Activated CD4-positive, alpha-beta T cell treated with anti-CD3 and anti-CD28 coated beads, Interleukin-2, Interleukin-4, amounts not matched to agents 100 ng/mL and 50 ng/mL, durations not matched to agents 16 hours and 8 hours (primary cell): ENCODE results near the gene TSPAN3.

Experiments
- DNase-seq: peaks from one replicate; pipeline ENCODE4 v3.0.0-alpha.2; 2020; ENCODE audit warnings: low spot score

Gene TSPAN3

DNA sequence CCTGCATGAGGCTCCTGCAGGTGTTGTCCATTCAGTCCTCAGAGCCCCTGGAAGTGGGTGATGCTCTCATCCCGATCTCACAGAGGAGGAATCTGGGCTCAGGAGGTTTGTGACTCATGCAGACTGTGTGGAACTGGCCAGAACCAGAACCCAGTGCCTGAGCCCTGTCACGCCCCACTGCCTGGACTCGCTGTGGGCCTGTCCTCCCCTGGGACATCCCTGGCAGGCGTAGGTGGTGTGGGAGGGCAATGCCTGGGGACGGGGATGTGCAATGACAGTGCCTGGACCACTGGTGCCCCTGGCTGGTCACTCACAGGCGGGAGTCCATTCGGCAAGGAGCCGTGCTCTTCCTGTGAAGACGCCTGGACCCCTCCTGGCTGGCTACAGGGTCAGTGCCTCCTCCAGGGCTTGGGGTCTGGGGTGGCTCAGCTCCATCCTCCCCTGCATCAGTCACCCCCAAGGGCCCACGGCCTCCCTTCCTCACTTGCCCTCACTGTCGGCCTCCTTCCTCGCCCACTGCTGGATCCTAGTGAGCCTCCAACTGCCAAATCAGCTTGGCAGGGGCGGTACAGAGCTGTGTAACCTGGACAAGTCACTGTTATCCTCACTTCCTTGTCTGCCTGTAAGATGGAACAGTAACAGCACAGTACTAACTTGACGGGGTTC is 61.1 kb downstream of the TSPAN3 start:
- no peak for DNase-seq

- DNase-seq, result no peak
Observed at GRCh38 chr15:77009176-77009575, 61.7 kb downstream of the TSPAN3 start.

GRCh38 chr15:77004189-77004588 is 66.7 kb downstream of the TSPAN3 start:
- DNase-seq, result no peak

DNA sequence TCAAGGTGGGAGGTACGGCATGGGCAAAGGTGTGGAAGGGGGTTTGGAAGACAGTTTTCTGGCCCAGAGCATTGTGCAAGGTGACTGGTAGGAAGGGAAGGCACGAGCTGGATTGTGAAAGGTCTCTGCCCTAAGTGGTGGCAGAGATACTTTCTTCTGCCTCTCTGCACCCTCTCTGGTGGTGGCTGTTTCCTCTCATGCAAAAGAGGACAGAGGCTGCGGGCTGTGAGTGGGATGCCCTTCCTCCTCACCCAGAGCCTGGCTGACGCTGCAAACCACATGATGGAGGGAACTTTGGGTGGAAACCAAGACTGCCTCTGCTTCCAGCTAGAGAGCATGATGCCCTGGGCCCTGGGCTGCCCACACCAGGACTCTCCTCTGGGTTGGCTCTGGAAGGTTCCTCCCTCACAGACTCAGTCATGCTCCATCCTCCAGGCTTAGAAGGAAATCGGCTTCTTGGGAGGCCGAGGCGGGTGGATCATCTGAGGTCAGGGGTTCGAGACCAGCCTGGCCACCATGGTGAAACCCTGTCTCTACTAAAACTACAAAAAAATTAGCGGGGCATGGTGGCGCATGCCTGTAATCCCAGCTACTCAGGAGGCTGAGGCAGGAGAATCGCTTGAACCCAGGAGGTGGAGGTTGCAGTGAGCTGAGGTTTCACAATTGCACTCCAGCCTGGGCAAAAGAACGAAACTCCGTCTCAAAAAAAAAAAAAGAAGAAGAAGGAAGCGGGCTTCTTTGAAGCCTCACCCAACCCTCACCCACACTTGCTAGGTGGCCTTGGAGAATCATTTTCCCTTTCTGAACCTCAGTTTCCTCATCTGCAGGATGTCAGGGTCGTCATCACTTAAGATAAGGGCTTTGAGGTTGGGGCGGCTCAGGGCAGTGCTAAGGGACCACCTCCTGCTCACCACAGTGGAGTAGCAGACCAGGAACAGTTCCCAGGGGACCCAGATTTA is 67.7 kb downstream of the TSPAN3 start:
- DNase-seq, result peak; percentile 88

- DNase-seq, result no peak
Observed at GRCh38 chr15:77002436-77002835, 68.5 kb downstream of the TSPAN3 start.

DNA sequence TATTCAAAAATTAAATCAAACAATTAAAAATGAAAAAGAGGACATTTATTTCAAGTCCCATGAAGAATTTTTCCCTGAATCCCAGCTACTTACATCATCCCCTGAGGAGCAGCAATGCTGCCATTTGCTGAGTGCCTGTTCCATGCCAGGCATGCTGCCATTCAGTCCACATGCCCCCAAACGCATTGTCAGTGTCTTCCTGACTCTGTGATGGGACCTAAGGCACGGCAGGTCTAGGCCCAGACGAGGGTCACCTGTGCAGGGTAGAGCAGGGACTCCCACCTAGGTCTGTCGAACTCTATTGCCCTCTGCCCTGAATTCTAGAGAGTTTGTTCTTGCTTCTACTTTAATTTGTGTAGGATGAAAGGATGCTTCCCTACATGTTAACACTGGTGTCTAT is 68.9 kb downstream of the TSPAN3 start:
- DNase-seq, result no peak

DNA sequence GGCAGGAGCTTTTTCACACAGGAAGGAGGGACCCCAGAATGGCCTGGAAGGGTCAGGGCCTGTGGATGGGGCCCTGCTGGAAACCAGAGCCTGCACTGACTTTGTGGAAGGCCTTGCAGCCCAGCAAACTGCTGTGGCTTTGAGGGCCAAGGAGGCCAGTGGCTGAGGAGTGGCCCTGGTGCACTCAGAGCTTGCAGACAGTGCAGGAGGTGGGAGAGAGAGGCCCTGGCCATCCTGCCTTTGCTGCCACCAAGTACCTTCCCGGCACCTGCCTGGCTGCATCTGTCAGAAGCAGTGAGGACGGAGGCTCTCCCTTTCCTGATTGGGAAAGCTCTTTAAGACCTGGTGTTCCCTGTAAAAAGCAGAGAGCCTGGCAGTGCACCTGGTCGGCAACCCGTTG is 69.6 kb downstream of the TSPAN3 start:
- no peak for DNase-seq

DNA sequence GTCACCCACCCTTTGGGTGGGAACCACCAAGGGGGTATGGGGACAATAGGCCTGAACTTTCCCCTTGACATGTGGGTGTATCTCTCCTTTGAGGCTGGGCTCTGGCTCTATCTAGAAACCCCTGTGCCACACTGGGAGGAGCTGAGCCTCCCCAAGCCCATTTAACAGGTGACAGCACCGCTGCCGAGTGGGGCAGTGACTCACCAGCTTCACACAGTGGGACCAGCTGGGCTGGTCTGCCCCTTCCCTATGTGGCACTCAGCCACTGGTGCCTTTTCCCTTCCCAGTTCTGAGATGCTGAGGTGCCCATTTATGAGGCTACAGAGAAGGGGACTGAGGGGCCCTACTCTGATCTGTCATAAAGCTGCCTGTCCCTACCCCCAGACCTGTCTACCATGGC is 70.9 kb downstream of the TSPAN3 start:
- DNase-seq, result no peak

GRCh38 chr15:76998663-76999285 is 72.1 kb downstream of the TSPAN3 start:
- DNase-seq, result no peak

DNA sequence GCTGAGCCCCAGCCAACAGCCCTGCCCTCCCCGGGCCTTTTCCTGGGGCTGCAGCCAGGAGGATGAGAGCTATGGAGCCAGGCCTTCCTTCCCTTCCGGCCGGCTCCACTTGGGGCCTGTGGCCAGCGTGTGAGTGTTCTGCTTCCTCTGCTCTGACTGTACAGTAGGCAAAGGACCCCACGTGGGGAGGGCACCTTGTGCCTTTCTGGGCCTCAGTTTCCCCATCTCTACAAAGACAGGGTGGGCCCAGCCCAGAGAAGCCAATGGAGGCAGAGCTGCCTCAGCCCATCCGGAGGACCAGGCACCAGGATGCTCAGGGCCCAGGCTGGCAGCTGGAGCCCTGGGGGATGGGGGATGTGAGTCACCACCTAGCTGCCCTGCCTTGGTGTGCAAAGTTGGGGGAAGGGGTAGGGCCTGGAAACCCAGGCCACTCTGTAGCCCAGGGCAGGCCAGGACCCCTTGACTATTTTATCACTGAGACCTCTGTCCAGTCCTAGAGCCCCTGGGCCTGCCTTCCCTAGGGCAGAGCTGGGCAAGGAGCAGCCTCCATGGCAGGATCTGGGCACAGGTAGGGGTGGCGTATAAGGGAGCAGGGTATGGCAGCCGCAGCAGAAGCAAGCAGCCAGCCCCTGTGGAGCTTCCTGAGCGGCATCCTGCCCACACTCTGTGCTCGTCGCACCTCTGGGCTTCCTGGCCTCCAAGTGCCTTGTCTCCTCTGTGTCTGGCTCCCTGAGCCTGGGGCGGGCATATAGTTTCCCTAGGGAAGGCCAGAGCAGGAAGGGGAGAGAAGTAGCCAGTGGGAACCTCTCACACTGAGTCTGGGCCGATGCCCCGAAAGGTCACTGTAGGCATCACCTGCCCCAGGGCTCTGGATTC is 74.1 kb downstream of the TSPAN3 start:
- peak; percentile 71 for DNase-seq

GRCh38 chr15:76996076-76996525 is 74.8 kb downstream of the TSPAN3 start:
- DNase-seq, result no peak

DNA sequence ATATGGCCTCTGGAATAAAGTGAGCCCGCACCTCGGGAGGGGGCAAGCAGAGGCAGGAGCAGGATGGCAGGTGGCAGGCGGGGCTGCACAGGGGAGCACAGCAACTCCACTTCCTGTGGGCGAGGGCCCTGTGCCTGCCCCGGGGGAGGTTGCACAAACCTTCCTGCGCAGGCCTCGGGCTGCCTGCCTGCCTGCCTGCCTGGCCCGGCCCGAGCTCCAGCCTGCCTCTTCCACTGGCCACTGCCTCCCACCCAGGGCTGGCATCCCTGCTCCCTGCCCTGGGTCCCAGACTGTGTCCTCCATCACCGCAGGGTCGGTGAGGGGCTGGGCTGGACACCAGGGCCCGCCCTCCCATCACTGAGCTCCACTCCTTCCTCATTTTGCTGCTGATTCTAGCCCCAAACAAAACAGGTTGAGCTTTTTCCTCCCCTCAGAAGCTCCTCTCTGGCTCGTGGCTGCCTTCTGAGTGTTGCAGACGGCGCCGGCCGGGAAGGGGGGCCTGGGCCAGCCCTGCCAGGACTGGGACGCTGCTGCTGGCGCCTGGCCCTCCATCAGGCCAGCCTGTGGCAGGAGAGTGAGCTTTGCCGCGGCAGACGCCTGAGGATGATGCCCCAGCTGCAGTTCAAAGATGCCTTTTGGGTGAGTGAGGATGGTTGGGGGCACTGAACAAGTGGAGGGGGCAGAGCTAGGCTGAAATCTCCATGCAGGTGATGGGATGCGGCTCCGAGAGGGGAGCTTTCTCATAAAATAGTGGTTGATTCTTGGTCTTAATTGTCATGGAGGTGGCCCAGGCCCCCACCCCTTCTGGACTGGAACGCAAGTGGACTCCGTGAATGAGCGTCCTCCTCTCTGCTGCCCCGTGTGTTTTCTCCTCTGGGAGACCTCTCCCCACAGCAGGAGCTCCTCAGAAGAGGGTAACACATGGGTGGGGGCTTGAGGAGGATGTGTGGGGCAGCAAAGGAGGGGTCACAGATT is 75.7 kb downstream of the TSPAN3 start, which contains the start of gene PSTPIP1:
TSS of gene PSTPIP1 (plus strand) at position 156 of the 975 bp plus-strand sequence. CDS start at position 604, 448 bp downstream.
- peak; percentile 85 for DNase-seq

DNA sequence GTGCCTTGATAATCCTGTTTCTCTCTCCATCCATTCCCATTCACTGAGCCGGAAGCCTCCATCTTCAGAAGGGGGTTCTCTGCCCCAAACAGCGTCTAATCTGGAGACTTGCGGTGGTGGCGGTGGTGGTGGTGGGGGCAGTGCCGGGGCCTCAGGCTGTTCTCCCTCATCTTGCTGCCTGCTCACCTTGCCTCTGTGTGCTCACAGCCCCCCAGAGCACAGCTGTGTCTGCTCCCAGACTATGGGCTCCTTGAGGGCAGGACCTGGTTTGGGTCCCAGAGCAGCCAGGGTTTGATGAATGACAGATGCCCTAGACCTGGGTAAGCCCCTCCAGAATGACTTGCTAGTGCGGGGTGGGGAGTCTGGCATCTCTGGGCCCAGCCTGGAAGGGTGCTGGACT is 76.4 kb downstream of the TSPAN3 start:
- no peak for DNase-seq

- DNase-seq, result peak; percentile 78
Observed at GRCh38 chr15:76994001-76994400, 76.9 kb downstream of the TSPAN3 start.

- no peak for DNase-seq
Observed at GRCh38 chr15:76993114-76993725, 77.7 kb downstream of the TSPAN3 start.

DNA sequence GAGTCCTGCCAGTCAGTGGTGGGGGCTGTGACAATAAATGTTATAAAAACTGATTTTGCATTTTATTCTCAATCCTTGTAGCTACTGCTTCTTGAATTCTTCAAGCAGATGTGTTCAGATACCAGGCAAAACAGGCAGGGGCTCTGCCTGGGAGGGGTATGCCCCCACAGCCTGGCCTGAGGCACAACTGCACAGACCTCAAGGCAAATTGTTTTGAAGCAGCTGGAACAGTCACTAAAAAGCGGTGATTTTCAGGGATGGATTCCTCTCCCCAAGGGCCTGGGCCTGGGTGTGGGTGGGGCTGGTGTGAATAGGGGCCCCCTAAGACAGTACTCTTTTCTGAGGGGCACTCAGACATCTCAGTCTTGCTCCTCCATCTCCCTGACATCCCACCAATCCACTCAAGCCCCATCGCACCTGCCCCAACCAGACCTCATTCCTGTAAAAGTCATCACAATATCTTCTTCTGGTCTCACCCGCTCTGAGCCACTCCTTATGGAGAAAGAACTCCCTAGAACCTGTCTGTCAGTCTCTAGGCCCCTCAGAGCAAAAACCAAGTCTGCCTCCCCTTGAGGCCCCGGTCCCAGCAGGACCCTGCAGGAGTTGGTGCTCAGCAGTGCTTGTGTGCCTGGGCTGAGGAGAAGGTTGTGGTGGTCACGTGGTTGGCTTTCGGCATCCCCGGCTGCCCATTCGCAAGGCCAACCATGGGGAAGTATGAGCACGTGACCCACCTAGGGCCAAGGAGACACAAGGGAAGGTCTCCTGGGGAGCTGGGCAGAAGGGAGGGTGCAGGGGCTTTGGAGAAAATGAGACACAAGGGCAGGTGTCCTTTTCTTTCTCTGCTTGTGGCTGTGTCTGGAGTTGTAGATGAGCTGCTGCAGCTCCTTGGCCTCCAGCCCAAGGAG is 78.9 kb downstream of the TSPAN3 start:
- DNase-seq, result no peak
